WERI-Rb-1 (cell line): Measurements from ENCODE around the gene TRIM52.
"Not testable (repeated sequence)": the region's sequence is repeated elsewhere in the genome, so short reads cannot be mapped to it uniquely, and the experiment has no call there.

Source experiments
- DNase-seq: peaks from one replicate; pipeline ENCODE4 v3.0.0-alpha.2; 2020
- H3K27ac ChIP-seq: fragments of 250-450 bp; sonication (Bioruptor Pico); 2 replicates; pipeline ENCODE4 v1.5.1; 2020; ENCODE audit warnings: mild to moderate bottlenecking, moderate library complexity
- H3K27me3 ChIP-seq: fragments of 250-450 bp; sonication (Bioruptor Pico); 2 replicates; pipeline ENCODE4 v1.5.1; 2021; ENCODE audit warnings: mild to moderate bottlenecking, low read depth, moderate library complexity; ENCODE audit not compliant: insufficient read depth, severe bottlenecking
- H3K36me3 ChIP-seq: fragments of 250-450 bp; sonication (Bioruptor Pico); 2 replicates; pipeline ENCODE4 v1.5.1; 2020; ENCODE audit warnings: mild to moderate bottlenecking, moderate library complexity
- H3K4me3 ChIP-seq: 2 replicates; pipeline ENCODE4 v1.5.1; 2011; ENCODE audit warnings: low read depth, mild to moderate bottlenecking, control low read depth, low read length
- H3K9me3 ChIP-seq: fragments of 250-450 bp; sonication (Bioruptor Pico); 2 replicates; pipeline ENCODE4 v1.5.1; 2021; ENCODE audit warnings: mild to moderate bottlenecking, moderate library complexity; ENCODE audit not compliant: severe bottlenecking
- TF ChIP-seq, protein P1 (sequence below): IDR thresholded peaks from 2 replicates; pipeline ENCODE4 v1.5.1; 2011; ENCODE audit warnings: low read depth, mild to moderate bottlenecking, control low read depth, inconsistent platforms, low read length

Gene TRIM52

DNA sequence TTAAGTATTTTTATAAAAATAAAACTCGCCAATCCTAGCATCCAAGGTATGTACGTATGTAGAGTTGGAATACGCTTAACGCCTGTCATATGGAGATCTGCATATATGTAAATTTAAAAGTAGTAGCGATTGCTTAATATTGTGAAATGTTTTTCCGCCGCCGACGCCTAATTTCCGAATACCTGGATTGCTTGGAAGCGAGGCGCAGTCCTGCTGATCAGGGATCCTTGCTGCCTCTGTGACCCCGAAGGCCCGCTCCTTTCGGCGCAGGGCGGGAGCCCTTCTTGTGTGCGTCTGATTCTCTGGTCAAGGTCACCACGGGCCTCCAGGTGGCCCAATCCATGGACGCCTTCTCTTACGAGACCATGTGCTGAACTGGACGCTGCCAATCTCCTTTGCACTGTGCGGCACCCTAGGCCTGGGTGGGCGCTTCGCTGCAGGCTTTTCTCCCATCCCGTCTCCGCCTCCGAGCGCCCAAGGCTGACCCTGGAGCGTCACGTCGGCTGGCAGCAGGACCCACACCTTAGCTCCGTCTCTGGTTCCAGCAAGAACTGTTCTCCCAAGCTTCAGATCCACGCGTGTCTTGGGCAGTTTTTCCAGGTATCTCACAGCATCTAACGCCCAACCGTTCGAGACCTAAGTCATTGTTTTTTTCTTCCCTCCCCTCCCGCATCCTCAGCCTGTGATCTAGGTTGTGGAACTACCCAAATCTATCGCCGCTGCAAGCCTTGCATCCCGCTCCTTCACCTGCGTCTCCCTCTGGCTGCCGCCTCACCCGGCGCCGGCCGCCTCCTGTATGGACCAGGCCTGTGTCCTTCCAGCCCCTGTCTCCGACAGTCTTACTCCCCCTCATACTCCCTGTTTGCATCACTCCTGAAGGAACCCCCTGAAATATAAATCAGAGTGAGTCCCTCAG, 41.4 kb downstream of the TRIM52 start:
- TF ChIP-seq, protein P1, sequence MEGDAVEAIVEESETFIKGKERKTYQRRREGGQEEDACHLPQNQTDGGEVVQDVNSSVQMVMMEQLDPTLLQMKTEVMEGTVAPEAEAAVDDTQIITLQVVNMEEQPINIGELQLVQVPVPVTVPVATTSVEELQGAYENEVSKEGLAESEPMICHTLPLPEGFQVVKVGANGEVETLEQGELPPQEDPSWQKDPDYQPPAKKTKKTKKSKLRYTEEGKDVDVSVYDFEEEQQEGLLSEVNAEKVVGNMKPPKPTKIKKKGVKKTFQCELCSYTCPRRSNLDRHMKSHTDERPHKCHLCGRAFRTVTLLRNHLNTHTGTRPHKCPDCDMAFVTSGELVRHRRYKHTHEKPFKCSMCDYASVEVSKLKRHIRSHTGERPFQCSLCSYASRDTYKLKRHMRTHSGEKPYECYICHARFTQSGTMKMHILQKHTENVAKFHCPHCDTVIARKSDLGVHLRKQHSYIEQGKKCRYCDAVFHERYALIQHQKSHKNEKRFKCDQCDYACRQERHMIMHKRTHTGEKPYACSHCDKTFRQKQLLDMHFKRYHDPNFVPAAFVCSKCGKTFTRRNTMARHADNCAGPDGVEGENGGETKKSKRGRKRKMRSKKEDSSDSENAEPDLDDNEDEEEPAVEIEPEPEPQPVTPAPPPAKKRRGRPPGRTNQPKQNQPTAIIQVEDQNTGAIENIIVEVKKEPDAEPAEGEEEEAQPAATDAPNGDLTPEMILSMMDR: no peak
- Histone ChIP-seq H3K27me3 (no peaks in the 10 kb centered on the region), H3K36me3 (no peaks in the 10 kb centered on the region), H3K9me3 (no peaks in the 10 kb centered on the region), H3K27ac (no peak overlapping the region), H3K4me3 (no peak overlapping the region)
- no peak for DNase-seq

GRCh38 chr5:181218795-181219124, 42.2 kb downstream of the TRIM52 start:
- TF ChIP-seq, protein P1: no peak
- H3K4me3 ChIP-seq: no peak overlapping the region
- no peak overlapping the region for H3K27ac ChIP-seq

DNA sequence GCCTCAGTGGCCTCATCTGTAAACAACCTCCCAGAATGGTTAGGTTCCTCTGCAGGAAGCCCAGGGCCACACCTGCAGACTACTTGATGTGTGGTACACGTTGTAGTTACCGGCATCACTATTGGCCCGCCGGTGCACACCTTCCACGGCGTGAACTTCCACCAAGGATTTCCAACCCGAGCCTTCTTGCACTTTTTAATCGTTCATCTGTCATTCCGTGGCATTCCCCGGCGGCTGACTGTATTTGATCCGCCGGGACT, 43.2 kb downstream of the TRIM52 start:
- H3K27me3 ChIP-seq: no peaks in the 10 kb centered on the region
- DNase-seq: no peak
- H3K36me3 ChIP-seq: no peaks in the 10 kb centered on the region
- TF ChIP-seq, protein P1: no peak
- peak overlapping the region; percentile 54 for H3K4me3 ChIP-seq
- H3K27ac ChIP-seq: no peak overlapping the region
- H3K9me3 ChIP-seq: no peaks in the 10 kb centered on the region

More at GRCh38 chr5:181218795-181219124, 42.2 kb downstream of the TRIM52 start:
- Histone ChIP-seq H3K36me3 (no peaks in the 10 kb centered on the region), H3K27me3 (no peaks in the 10 kb centered on the region), H3K9me3 (no peaks in the 10 kb centered on the region)
- no peak for DNase-seq

DNA sequence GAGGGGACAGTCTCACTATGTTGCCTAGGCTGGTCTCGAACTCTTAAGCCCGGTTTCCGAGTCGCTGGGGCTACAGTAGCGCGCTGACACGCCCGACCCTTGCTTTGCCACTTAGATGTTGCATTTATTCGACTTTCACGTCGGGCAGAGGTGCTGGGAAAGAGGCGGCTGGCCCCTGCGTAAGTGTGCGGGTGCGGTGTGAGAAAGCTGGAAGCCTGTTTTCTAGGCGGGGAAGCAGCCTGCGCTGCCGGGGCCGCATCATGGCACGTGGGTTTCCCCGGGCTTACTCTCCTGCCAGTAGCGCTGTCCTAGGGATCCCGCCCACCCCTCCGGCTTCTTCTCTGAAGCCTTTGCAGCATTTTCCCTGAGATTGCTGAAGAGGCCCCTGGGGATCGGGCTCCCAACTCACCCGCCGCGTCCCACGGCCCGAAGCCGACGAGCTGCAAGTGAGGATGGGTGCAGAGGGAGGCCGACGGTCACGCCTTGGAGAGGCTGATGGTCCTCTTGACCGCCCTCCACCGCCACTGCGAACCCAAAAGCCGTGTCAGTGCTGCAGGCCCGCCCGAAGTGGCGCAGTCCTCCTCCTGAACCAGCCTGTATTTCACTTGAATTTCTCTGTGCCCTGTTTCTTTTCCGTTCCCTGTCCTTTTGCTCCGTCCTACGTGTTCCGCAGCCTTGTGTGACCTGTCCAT, 43.7 kb downstream of the TRIM52 start:
- Histone ChIP-seq H3K27ac (no peak overlapping the region), H3K9me3 (no peaks in the 10 kb centered on the region), H3K27me3 (no peaks in the 10 kb centered on the region), H3K4me3 (peak overlapping the region; percentile 54), H3K36me3 (no peaks in the 10 kb centered on the region)
- peak; percentile 46 for DNase-seq
- TF ChIP-seq, protein P1: no peak

- Histone ChIP-seq H3K27me3 (no peaks in the 10 kb centered on the region), H3K27ac (no peak overlapping the region), H3K9me3 (no peaks in the 10 kb centered on the region), H3K4me3 (peak overlapping the region; percentile 54), H3K36me3 (no peaks in the 10 kb centered on the region)
- TF ChIP-seq, protein P1: no peak
- DNase-seq: no peak
These were observed 44.6 kb downstream of the TRIM52 start for GRCh38 chr5:181215997-181216989.

- H3K27ac ChIP-seq, DNase-seq, H3K27me3 ChIP-seq, H3K36me3 ChIP-seq, H3K4me3 ChIP-seq, H3K9me3 ChIP-seq: not testable (repeated sequence)
These were observed 46.7 kb downstream of the TRIM52 start for GRCh38 chr5:181214249-181214648.
